ENCODE data around the gene POU2AF3. TPM values are rescaled to one million over a fixed set of nuclear protein-coding genes. Genes with fewer than 3 reads are reported as not detected.

Gene POU2AF3
- total and polyA plus RNA-seq, 10 of the 15 experiments (the other 5 are each of a cell fraction or from before 2014, with no cell fraction given), result 0.17 TPM; not detected in 8

DNA sequence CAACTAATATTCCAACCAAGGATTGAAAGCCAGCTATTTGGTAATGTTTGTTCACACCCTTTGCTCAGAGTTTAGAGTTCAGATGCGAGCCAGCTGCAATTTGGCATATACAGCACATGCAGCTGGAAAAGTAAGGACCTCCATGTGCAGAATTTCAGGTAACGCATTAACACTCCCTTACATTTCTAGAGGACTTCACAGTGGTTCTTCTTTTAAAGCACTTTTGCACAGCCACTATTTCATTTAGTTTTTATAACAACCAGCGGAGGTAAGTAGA lies 3.4 kb downstream of the POU2AF3 start (continued):
- TF ChIP-seq SKIL (IDR thresholded peaks at IDR 0.05; ENCODE audit: low read depth, poor library complexity, severe bottlenecking) (no peak), BACH1 (IDR thresholded peaks at IDR 0.05; ENCODE audit: borderline replicate concordance) (no peak), TCF12 (IDR thresholded peaks at IDR 0.05; ENCODE audit: low read depth, low read length) (no peak), PBX3 (IDR thresholded peaks at IDR 0.05; ENCODE audit: insufficient replicate concordance, low read depth, low read length) (no peak)
- TF ChIP-seq, protein P1, sequence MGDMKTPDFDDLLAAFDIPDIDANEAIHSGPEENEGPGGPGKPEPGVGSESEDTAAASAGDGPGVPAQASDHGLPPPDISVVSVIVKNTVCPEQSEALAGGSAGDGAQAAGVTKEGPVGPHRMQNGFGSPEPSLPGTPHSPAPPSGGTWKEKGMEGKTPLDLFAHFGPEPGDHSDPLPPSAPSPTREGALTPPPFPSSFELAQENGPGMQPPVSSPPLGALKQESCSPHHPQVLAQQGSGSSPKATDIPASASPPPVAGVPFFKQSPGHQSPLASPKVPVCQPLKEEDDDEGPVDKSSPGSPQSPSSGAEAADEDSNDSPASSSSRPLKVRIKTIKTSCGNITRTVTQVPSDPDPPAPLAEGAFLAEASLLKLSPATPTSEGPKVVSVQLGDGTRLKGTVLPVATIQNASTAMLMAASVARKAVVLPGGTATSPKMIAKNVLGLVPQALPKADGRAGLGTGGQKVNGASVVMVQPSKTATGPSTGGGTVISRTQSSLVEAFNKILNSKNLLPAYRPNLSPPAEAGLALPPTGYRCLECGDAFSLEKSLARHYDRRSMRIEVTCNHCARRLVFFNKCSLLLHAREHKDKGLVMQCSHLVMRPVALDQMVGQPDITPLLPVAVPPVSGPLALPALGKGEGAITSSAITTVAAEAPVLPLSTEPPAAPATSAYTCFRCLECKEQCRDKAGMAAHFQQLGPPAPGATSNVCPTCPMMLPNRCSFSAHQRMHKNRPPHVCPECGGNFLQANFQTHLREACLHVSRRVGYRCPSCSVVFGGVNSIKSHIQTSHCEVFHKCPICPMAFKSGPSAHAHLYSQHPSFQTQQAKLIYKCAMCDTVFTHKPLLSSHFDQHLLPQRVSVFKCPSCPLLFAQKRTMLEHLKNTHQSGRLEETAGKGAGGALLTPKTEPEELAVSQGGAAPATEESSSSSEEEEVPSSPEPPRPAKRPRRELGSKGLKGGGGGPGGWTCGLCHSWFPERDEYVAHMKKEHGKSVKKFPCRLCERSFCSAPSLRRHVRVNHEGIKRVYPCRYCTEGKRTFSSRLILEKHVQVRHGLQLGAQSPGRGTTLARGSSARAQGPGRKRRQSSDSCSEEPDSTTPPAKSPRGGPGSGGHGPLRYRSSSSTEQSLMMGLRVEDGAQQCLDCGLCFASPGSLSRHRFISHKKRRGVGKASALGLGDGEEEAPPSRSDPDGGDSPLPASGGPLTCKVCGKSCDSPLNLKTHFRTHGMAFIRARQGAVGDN (IDR thresholded peaks at IDR 0.05), result no peak
